HG03175 (cell line): ENCODE measurements around the gene LHFPL4.
"Not testable (repeated sequence)": the region's sequence is repeated elsewhere in the genome, so short reads cannot be mapped to it uniquely, and the experiment has no call there.

Experiments used
- ATAC-seq: cut with Tn5 transposase; IDR thresholded peaks from one replicate; pipeline ENCODE4 v1.9.1; 2021; ENCODE audit warnings: mild to moderate bottlenecking, moderate library complexity; ENCODE audit not compliant: unreplicated experiment

The LHFPL4 gene

DNA sequence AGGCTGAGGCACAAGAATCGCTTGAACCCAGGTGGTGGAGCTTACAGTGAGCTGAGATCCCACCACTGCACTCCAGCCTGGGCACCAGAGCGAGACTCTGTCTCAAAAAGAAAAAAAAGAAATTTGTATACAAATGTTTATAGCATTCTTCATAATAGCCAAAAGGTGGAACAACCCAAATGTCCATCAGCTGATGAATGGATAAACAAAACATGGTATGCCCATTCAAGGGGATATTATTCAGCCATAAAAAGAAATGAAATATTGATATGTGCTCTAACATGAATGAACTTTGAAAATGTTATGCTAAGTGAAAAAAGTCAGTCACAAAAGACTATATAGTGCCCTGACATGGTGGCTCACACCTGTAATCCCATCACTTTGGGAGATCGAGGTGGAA lies 11.4 kb downstream of the LHFPL4 start:
- no peak for ATAC-seq

DNA sequence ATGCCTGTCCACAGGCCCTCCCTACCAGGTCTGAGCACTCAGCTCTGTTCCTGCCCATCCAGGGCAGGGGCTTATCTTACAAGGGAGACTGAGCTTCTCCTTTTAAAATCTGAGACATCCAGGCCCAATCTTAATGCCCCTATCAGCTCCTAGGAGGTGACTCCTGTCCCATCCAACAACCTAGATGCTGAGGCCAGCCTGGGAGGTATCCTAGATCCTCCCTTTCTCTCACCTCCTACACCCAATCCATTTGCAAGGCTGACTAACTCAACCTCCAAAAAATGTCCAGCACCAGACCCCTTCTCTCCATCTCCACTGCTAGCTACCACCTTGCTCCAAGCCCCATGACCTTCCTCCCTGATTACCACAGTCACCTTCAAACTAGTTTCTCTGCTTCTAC lies 17.4 kb downstream of the LHFPL4 start:
- no peak for ATAC-seq

DNA sequence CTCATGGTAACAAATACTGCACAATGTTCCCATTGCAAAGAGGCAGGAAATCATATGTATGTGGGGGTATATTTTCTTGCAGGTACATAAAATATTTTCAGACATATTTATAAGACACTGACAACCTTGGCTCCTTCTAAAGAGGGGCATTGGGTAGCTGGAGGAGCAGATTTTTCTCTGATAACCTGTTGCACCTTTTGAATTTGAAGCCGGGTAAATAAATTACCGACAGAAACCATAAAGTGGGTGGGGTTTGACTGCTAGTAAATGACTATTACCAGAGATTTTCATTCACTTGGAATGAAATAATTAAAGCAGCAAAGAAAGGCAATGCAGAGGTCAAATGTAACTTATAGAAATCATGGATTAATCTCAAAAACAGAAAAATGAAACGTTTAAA lies 19.2 kb downstream of the LHFPL4 start:
- no peak for ATAC-seq

DNA sequence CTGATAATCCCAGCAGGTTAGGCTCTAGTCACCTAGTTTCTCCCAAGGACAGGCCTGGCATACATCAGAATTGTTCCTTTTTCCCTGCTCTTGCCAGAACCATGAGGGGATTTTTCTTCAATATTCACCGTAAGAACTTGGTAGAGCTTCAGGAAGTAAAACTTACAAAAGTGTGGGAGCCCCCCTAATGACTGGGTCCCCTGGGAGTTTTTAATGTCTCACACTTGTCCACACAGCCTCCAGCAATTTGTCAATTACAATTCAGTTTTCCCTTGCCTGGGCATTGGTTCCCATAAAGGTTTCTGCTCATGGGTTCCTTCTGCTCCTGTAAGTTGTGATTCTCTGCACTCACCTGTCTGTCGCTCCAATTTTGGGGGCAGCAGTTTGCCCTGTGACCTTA lies 28.5 kb downstream of the LHFPL4 start:
- no peak for ATAC-seq

DNA sequence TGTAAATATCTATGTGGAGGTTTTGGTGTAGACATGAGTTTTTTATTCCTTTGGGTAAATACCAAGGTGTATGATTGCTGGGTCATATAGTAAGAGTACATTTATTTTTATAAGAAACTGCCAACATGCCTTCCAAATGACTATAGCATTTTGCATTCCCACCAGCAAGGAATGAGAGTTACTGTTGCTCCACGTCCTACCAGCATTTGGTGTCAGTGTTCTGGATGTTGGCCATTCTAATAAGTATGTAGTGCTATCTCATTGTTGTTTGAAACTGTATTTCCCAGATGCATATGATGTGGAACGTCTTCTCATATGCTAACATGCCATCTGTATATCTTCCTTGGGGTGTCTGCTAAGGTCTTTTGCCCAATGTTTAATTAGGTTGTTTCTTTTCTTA lies 38.7 kb downstream of the LHFPL4 start:
- ATAC-seq: no peak

DNA sequence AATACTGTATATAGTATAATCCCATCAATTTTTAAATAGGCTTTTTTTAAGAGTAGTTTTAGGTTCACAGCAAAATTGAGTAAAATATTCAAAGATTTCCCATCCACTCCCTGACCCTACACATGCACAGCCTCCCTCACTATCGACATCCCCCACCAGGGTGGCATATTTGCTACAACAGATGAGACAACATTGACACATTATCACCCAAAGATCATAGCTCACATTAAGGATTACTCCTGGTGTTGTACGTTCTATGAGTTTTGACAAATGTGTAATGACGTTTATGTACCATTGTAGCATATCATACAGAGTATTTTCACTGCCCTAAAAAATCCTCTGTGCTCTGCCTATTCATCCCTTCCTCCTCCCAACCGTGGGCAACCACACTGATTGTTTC lies 39.3 kb downstream of the LHFPL4 start:
- no peak for ATAC-seq

DNA sequence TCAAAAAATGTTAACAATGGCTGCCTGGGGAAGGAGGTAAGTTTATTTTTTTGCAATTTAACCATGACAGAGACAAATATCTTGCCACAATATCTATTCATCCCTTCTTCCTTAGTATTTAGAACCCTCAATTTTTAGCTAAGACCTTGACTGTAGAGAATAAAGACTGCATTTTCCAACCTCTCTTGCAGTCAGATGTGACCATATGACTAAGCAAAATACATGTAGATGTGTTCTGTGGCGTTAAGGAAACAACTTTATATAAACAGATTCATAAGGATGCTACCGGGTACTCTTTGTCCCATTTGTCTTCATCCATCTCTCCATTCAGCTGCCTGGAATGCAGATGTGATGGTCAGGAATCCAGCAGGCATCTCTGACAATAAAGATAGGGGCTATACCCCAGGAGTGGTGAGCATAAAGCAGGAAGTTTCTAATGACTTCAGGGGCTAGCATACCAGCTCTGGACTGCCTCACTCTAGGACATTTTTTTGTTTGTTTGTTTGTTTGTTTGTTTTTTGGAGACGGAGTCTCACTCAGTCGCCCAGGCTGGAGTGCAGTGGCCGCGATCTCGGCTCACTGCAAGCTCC lies 41.1 kb downstream of the LHFPL4 start:
- no peak for ATAC-seq

DNA sequence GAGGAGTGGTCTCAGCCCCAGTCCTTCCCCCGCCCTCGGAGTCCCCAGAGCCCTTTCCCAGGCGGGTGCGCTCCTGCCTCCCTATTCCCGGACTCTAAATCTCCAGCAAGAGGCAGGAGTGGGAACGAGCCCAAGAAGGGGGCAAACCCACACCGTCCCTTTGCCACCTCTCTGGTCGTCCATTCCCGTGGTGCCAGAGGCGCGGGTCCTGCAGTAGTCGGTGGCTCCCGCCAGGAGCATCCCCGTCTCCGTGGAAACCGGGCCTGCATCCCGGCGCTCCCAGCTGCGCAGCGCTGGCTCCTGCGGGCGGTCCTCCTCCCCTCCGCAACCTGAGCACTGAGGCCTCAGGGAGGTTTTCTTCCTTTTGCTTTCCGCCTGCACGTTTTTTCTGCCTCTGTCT lies 44.8 kb downstream of the LHFPL4 start:
- no peak for ATAC-seq

DNA sequence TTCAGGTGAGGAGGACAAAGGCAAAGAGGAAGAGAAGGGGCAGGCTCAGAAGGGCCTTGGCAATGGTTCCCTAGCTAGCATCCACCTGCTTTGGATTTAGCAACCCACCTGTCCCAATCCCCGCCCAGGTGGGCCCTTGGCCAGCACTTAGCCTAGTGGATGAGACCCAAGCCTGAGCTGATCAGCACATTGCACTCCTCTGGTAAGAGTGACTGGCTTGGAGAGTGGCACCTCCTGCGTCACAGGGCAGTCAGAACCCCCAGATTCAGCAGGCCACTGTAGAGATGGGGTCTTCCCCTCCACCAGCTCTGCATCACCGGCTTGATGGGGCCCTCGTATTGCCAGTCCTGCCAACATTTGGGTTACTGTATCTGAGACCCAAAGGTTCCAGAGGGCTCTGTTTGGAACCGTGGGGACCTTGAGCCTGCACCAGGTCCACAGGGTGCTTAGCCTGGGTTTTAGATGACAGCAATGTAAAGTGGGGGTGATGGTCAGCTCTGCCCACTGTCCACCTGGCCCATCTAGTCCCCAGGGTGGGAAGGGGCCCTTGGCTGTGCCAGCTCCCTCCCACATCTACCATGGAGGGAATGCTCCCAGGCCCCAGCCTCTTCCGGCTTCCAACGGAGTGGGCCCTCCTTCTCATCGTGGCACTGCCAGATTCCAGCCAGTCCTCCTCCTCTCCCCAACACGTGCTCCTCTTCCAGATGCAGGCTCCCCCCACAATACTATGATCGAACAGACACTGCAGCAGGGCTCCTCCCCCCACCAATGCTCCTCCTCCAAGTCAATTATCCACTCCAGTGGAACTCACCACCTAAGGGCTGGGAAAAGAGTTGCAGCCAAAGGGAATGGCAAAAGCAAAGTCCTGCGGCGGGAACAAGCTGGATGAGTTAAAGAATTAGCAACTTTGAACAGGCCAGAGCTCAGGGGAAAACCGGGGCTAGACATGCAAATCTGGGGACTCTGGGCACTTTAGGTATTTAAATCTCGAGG lies 45.7 kb downstream of the LHFPL4 start:
- ATAC-seq: no peak

DNA sequence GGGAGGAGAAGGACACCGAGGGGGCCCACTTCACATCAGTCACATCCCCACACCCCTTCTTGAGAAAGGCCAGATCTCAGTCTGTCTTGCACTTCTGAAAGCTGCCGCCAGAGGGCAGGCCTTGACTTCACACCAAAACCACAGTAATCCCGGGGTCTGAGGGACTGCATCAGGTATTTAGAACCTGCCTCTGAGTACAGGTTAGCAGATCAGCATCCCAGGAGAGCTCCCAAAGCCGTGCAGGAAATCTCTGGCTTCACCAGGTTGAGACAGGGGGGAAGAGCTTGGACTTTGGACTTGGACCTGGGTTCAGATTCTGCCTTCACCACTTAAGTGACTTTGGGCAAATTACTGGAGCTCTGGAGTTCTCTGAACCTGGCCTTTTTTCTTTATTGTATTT lies 50.3 kb downstream of the LHFPL4 start:
- ATAC-seq: no peak

DNA sequence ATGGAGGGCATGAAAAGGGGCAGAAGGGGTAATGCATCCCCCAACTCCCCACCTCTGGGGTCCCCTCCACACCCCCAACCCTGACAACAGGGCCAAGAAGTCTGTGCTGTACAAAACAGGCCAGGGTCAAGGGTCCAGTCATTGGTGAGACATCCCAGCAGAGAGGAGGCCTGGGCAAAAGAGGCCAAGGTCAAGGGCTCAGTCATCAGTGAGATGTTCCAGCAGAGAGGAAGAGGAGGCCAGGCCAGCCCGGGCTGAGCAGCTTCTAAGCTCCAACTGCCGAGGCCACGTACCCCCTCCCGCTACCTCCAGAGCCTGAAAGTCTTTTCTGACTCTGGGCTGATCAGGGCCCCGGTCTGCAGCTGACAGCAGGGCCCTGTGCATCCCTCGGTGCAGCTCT lies 52.4 kb downstream of the LHFPL4 start:
- no peak for ATAC-seq

DNA sequence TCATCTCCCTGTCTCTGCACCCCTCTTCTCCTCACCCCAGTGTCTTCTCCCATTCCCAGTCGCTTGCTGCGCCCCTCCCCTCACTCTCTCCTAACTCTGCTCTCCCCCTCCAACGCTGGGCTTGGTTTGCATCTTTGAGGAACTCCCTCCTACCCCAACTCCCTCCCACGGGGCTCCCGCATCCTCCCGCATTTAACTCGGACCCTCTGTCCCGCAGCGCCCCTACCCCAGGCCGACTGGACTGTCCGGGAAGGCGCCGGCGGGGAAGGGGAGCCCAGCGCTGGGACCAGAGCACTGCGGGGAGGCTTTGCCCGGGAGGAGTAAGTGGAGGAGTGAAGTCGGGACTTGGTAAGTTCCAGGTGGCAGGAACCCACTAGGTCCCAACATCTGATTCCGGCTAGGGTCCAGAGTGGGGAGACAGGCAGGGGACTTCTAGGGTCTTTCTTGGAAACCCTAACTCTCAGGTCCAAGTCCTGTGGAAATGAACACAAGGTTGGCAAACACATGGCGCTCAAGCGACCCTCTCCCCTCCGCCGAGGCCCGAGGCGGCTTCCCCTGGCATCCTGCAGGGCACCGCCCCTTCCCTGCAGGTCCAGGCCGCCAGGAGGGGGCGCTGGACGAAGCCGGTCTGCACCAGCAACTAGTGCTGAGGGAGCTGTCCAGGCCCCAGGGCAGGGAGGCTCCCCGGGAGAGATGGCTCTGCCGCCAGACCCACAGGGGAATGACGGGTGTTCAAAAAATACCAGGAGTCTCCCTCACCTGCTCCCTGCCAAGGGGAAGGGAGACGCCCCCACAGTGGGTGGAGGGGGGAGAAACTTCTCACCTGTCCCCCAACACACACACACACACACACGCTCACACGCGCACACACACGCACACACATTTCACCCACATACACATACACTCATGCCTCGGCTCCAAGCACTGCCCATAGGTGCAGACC lies 53.2 kb downstream of the LHFPL4 start:
- peak; percentile 38 for ATAC-seq

DNA sequence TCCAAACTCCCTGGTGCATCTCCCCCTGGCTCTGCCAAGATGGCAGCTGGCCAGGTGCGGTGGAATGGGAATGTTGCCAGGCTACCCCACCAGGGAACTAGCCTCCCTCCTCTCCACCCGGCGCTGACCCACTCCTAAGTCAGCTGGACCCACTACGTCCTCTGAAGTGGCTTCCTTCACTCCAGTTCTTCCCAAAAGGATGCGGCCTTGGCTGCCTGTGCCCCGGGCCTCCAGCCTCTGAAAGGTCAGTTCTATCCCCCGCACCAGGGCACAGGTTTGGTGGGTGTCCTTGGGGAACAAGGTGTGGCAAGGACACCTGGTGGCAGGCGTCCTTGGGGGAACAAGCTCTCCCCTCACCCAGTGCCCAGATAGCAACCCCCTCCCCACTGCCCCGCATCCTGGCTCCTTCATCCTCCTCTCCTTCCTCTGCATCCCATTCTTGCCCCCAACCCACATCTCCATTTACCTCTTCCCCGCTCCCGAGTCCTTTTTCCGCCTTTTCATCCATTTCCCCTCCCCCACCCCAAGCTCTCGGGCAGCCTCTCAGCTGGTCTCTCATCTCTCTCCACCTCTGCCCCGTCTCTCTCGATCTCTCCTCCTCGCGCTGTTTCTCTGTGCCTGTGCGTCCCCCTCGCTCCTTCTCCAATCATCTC lies 54.0 kb downstream of the LHFPL4 start:
- no peak for ATAC-seq

DNA sequence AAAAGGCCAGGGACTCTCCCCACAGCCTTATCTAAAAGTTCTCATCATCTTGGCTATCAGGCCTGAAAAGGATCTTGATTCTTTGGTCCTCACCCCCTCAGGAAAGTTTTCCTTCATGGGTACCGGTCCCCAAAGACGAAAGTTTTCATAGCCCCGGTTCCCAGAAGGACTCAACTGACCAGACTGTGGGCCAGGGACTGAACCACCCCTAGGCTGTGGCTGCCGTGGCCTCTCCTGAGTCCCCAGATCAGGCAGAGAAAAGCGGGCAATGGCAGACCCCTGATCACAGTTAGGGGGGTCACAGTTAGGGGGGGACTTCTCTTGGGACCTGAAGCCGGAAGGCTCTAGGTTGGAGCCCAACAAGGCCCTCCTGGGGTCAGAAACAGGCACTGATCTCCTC lies 54.8 kb downstream of the LHFPL4 start:
- ATAC-seq: no peak

DNA sequence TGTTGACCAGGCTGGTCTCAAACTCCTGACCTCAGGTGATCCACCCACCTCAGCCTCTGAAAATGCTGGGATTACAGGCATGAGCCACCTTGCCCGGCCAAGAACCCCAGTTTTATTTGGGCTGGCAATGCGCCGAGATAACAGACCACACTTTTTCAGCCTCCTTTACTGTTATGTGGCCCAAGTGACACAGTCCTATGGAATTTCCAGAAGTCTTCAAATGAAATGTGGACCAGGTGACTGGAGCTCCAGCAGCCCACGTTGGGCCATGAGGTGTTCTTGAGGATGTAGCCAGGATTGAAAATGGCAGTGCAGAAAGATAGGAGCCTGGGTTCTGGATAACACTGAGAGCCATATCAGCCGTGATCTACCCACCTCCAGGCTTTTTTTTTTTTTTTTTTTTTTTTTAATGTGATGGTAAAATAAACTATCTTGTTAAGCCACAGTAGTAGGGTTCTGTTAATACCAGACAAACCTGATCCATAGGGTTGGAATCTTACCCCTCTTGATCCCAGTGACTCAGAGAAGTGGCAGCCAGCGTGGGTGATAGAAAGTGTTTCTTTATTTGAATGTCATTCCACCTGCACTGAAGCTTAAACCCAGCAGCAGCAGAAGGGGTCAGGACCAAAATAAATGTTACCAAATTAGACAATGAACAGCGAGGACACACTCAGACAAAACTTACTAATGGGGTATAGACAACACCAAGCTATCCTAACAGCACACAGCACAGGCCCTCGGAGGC lies 55.6 kb downstream of the LHFPL4 start:
- ATAC-seq: no peak

DNA sequence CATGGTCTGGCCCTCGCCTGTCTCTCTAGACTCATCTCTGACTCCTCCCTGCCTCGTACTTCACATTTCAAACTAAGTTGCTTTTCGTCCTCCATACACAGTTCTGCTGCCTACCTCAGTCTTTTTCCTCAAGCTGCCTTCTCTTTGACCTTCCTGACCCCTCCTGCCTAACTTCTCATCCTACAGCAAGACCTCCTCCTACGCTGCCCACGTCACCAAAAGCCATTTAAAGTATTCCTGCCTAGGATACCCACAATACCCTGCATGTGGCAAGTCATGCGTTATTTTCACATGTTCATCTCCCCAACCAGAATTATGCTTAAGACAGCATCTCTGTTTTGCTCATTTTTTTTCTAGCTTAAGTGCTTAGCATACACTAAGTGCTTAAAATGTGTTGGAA lies 56.7 kb downstream of the LHFPL4 start:
- no peak for ATAC-seq

DNA sequence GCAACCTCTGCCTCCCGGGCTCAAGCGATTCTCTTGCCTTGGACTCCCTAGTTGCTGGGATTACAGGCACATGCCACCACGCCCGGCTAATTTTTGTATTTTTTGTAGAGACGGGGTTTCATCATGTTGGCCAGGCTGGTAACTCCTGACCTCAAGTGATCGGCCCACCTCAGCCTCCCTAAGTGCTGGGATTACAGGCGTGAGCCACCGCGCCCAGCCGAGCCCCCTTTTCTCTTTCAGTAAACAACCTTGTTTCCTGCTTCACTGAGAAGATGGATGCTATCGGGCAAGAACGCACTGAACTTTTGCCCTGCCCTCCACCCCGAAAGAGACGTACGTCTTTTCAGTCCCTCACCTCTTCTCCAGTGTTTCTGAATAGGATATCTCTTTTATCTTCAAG lies 59.6 kb downstream of the LHFPL4 start:
- not testable (repeated sequence) for ATAC-seq

DNA sequence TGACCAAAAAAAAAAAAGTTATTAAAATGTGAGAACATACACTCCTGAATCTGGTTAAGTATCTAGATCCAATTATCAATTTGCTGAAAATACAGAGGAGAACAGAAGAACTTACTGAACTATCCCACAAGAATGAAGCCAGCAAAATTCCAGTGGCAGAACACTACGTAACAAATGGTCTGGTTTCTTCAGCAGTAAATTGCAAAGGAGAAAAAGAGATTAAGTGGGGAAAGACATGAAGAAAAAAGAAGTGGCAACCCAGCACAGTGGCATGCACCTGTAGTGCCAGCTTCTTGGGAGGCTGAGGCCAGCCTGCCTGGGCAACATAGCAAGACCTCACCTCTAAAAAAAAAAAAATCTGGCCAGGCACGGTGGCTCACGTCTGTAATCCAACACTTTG lies 62.1 kb downstream of the LHFPL4 start:
- no peak for ATAC-seq

DNA sequence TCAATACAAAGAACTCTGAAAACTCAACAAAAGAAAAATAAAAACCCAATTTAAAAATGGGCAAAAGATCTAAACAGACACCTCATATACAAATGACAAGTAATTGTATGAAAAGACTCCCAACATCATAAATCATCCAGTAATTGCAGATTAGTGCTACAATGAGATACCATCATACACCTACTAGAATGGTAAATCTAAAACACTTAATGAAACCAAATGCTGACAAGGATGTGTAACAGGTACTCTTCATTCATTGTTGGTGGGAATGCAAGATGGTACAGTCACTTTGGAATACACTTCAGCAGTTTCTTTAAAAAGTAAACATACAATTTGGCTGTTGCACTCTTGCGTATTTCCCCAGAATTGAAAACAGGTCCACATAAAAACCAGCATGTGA lies 68.4 kb downstream of the LHFPL4 start:
- ATAC-seq: no peak

DNA sequence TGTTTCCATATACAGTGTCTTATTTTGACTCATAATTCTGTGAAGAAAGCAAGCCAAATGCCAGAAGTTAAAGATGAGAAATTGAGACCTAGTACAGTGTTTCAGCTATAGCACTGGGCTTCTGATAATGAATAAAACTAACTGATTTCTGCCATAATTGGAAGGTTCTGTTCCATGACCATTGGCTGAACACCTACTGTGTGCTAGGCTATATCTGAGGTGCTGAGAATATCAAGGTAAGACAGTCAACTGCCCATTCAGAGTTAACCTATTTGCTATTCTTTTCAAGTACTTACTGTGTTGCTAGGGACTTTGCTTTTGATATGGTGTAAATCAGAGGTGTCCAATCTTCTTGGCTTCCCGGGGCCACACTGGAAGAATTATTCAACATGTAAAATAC lies 73.4 kb downstream of the LHFPL4 start:
- ATAC-seq: no peak
